NCI-H2196 treated with DMSO at 0.1 percent for 48 hours (cell line): ENCODE data around the gene RAVER1.
A peak's percentile ranks its signal among the peaks of the same experiment; 100 is the strongest.
"Not testable (repeated sequence)": the region's sequence is repeated elsewhere in the genome, so short reads cannot be mapped to it uniquely, and the experiment has no call there.

Experiments used
- DNase-seq: peaks from one replicate; lab custom pipeline; 2025; ENCODE audit not compliant: unreplicated experiment; lab: John Stamatoyannopoulos, UW

RAVER1 gene

DNA sequence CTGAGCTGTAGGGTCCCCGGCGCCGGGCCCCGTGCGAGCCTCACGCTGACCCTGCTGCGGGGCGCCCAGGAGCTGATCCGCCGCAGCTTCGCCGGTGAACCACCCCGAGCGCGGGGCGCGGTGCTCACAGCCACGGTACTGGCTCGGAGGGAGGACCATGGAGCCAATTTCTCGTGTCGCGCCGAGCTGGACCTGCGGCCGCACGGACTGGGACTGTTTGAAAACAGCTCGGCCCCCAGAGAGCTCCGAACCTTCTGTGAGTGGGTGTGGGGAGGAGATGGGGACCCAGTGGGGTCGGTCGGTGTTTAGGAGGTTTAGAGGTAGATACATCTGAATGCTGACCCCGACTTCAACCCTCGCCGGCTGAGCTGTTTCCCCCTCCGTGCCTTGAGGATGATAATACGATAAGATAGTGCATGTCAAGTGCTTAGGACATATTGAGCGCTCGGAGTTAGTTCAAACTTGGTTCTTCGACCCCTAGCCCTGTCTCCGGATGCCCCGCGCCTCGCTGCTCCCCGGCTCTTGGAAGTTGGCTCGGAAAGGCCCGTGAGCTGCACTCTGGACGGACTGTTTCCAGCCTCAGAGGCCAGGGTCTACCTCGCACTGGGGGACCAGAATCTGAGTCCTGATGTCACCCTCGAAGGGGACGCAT is 41.6 kb downstream of the RAVER1 start:
- DNase-seq: no peak

GRCh38 chr19:10290876-10291553 is 42.3 kb downstream of the RAVER1 start:
- peak; percentile 21 for DNase-seq

GRCh38 chr19:10290357-10290875 is 42.9 kb downstream of the RAVER1 start:
- DNase-seq: no peak

GRCh38 chr19:10289836-10290356 is 43.4 kb downstream of the RAVER1 start, which contains the start of gene ICAM5:
Gene ICAM5 (plus strand): TSS chr19:10289952. CDS start chr19:10290044, 92 bp downstream.
- DNase-seq: peak; percentile 24

DNA sequence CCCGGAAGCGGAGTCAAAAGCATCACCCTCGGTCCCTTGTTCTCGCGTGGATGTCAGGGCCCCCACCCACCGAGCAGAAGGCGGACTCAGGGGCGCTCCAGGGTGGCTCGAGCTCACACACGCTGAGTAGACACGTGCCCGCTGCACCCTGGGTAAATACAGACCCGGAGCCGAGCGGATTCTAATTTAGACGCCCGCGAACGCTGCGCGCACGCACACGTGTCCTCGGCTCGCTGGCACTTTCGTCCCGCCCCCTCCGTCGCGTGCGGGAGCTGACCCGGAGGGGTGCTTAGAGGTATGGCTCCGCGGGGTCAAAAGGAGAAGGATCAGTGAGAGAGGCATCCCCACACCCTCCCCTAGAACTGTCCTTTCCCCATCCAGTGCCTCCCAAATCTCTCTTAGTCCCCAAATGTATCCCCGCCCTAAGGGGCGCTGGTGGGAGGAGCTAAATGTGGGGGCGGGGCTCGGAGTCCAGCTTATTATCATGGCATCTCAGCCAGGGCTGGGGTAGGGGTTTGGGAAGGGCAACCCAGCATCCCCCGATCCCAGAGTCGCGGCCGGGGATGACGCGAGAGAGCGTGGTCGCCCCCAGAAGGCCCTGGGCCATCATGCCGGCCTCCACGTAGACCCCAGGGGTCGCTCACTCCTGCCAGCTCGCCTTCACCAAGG is 44.0 kb downstream of the RAVER1 start:
- peak; percentile 55 for DNase-seq

- DNase-seq: peak; percentile 59
Observed at GRCh38 chr19:10288662-10289166, 44.6 kb downstream of the RAVER1 start.

DNA sequence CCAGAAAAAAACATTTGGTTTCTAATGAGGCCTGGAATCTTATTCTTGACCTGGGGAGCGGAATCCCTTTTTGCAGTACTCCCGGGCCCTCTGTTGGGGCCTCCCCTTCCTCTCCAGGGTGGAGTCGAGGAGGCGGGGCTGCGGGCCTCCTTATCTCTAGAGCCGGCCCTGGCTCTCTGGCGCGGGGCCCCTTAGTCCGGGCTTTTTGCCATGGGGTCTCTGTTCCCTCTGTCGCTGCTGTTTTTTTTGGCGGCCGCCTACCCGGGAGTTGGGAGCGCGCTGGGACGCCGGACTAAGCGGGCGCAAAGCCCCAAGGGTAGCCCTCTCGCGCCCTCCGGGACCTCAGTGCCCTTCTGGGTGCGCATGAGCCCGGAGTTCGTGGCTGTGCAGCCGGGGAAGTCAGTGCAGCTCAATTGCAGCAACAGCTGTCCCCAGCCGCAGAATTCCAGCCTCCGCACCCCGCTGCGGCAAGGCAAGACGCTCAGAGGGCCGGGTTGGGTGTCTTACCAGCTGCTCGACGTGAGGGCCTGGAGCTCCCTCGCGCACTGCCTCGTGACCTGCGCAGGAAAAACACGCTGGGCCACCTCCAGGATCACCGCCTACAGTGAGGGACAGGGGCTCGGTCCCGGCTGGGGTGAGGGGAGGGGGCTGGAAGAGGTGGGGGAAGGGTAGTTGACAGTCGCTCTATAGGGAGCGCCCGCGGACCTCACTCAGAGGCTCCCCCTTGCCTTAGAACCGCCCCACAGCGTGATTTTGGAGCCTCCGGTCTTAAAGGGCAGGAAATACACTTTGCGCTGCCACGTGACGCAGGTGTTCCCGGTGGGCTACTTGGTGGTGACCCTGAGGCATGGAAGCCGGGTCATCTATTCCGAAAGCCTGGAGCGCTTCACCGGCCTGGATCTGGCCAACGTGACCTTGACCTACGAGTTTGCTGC is 46.3 kb downstream of the RAVER1 start, which contains the start of gene ICAM4:
TSS of gene ICAM4 (plus strand) at position 153 of the 935 bp plus-strand sequence. CDS start at position 211, 58 bp downstream.
- DNase-seq: no peak

DNA sequence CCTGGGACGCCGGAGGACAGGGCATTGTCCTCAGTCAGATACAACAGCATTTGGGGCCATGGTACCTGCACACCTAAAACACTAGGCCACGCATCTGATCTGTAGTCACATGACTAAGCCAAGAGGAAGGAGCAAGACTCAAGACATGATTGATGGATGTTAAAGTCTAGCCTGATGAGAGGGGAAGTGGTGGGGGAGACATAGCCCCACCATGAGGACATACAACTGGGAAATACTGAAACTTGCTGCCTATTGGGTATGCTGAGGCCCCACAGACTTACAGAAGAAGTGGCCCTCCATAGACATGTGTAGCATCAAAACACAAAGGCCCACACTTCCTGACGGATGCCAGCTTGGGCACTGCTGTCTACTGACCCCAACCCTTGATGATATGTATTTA is 47.9 kb downstream of the RAVER1 start:
- no peak for DNase-seq

DNA sequence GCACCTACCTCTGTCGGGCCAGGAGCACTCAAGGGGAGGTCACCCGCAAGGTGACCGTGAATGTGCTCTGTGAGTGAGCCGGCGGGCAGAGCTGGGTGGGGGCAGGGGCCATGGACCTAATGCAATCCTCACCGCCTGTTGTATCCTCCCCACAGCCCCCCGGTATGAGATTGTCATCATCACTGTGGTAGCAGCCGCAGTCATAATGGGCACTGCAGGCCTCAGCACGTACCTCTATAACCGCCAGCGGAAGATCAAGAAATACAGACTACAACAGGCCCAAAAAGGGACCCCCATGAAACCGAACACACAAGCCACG is 48.4 kb downstream of the RAVER1 start:
- DNase-seq: no peak

DNA sequence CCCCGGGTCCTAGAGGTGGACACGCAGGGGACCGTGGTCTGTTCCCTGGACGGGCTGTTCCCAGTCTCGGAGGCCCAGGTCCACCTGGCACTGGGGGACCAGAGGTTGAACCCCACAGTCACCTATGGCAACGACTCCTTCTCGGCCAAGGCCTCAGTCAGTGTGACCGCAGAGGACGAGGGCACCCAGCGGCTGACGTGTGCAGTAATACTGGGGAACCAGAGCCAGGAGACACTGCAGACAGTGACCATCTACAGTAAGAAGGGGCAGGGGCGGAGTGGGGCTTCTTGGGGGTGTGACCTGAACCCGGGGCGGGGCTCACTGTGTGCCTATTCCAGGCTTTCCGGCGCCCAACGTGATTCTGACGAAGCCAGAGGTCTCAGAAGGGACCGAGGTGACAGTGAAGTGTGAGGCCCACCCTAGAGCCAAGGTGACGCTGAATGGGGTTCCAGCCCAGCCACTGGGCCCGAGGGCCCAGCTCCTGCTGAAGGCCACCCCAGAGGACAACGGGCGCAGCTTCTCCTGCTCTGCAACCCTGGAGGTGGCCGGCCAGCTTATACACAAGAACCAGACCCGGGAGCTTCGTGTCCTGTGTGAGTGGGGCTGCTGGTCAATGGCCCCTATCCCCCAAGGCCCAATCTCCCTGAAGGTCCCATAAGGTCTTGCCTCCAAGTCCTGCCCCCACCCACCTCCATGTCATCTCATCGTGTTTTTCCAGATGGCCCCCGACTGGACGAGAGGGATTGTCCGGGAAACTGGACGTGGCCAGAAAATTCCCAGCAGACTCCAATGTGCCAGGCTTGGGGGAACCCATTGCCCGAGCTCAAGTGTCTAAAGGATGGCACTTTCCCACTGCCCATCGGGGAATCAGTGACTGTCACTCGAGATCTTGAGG is 49.0 kb downstream of the RAVER1 start:
- no peak for DNase-seq

GRCh38 chr19:10283301-10284064 is 49.8 kb downstream of the RAVER1 start:
- DNase-seq: no peak

- DNase-seq: not testable (repeated sequence)
Observed at GRCh38 chr19:10282043-10282442, 51.3 kb downstream of the RAVER1 start.

GRCh38 chr19:10279737-10280442 is 53.4 kb downstream of the RAVER1 start:
- no peak for DNase-seq

DNA sequence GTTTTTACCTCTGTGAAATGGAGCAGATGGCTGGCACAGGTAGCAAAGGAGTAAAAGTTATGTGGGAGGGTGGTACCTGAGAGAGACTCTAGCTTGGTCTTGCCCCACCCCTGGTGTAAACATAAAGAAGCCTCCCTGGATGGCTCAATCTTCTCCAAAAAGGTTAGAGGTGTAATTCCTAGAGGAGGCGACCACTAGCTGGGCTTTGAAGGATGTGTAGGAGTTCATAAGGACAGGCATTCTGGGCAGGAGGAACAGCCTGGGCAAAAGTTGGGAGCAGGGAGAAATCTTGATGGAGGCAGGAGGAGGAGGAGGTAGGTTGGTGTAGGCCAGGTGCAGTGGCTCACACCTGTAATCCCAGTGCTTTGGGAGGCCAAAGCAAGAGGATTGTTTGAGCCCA is 54.4 kb downstream of the RAVER1 start:
- DNase-seq: no peak

DNA sequence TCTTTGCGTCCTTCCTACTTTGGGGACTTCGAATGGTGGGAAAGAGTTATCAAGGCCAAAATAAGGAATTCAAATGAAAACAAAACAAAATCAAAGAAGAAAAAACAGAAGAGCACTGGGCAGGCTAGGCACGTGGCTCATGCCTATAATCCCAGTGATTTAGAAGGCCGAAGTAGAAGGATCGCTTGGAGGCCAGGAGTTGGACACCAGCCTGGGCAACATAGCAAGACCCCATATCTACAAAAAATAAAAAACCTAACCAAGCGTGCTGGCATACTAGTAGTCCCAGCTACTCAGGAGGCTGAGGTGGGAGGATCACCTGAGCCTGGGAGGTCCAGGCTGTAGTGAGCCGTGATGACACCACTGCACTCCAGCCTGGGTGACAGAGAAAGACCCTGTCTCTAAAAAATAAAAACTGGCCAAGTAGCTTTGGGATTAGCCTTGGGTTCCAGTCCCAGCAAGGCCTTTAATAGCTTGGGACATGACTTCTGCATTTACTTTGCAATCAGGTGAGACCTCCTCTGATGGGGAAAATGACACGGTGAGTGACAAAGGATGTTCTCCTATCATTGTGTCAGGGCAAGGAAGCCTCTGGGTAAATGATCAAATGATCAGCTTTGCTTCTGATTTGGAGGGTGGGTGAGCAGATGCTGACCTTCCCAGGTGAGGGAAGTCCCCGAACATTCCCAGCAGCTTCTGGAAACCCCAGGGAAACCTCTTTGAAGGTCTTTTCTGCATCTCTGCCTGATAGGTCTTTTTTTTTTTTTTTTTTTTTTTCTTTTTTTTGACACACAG is 55.3 kb downstream of the RAVER1 start:
- no peak for DNase-seq

- no peak for DNase-seq
Observed at GRCh38 chr19:10274589-10274988, 58.7 kb downstream of the RAVER1 start.

GRCh38 chr19:10271543-10272086 is 61.7 kb downstream of the RAVER1 start:
- DNase-seq: no peak
